ENCODE measurements around the gene TCOF1. TPM values are rescaled to one million over a fixed set of nuclear protein-coding genes. Genes with fewer than 3 reads are reported as not detected.

Gene TCOF1
- total and polyA plus RNA-seq, 8 donors = 8.7 to 19.9 (median 13.7) TPM

DNA sequence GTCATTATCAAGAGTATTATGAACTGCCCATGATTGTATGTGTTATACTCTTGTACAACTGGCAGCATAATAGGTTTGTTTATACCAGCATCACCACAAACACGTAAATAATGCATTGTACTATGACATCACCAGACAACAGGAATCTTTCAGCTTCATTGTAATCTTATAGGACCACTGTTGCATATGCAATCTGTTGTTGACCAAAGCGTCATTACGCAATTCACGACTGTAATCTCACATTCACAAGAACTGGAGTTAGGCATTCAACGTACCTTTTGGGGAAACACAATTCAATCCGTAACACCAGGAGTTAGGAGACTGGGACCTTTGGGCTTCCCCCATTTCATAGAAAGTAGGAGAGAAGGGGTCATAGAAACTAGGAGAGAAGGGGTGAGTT, 34.4 kb upstream of the TCOF1 start:
- H3K27ac ChIP-seq = no peak overlapping the region
- TF ChIP-seq, protein P1, sequence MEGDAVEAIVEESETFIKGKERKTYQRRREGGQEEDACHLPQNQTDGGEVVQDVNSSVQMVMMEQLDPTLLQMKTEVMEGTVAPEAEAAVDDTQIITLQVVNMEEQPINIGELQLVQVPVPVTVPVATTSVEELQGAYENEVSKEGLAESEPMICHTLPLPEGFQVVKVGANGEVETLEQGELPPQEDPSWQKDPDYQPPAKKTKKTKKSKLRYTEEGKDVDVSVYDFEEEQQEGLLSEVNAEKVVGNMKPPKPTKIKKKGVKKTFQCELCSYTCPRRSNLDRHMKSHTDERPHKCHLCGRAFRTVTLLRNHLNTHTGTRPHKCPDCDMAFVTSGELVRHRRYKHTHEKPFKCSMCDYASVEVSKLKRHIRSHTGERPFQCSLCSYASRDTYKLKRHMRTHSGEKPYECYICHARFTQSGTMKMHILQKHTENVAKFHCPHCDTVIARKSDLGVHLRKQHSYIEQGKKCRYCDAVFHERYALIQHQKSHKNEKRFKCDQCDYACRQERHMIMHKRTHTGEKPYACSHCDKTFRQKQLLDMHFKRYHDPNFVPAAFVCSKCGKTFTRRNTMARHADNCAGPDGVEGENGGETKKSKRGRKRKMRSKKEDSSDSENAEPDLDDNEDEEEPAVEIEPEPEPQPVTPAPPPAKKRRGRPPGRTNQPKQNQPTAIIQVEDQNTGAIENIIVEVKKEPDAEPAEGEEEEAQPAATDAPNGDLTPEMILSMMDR (IDR thresholded peaks at IDR 0.05) = no peak
- no peaks in the 10 kb centered on the region for H3K27me3 ChIP-seq
- no peaks in the 10 kb centered on the region for H3K36me3 ChIP-seq
- H3K4me1 ChIP-seq = no peaks in the 10 kb centered on the region
- WGBS, 2 donors = 83 to 89% methylated on average over 6 of the region's 6 CpGs
- DNase-seq (no peak), ATAC-seq (no peak), FAIRE-seq (no peak)
- intact Hi-C loops (cut with DNase I) = no loop called here
- H3K4me3 ChIP-seq = no peak overlapping the region
- H3K9me3 ChIP-seq = no peaks in the 10 kb centered on the region

DNA sequence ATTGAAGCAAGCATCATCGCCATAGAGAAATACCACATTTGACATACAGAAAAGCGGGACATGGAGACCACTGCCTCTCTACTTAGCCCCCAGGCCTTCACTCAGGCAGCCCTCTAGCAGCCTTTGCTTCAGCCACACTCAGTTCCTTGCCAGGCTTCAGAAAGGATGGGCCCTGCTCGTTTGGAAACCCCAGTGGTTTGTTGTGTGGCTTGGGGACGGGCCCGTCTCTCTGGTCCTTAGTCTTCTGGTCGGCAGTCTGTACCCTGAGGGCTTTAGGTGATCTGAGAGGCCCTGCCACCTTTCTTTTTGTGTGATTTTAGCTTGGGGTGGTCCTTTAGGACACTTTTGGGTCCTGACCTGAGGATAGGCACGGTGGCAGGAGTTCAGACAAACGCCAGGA, 33.7 kb upstream of the TCOF1 start:
- Histone ChIP-seq H3K36me3 (no peaks in the 10 kb centered on the region), H3K4me1 (no peaks in the 10 kb centered on the region), H3K9me3 (no peaks in the 10 kb centered on the region), H3K4me3 (no peak overlapping the region), H3K27me3 (no peaks in the 10 kb centered on the region), H3K27ac (no peak overlapping the region)
- no peak for DNase-seq
- TF ChIP-seq, protein P1 (IDR thresholded peaks at IDR 0.05) = no peak
- WGBS, 2 donors = 61 to 77% methylated on average over 8 of the region's 8 CpGs
- intact Hi-C loops (cut with DNase I) = no loop called here
- FAIRE-seq = no peak
- no peak for ATAC-seq

DNA sequence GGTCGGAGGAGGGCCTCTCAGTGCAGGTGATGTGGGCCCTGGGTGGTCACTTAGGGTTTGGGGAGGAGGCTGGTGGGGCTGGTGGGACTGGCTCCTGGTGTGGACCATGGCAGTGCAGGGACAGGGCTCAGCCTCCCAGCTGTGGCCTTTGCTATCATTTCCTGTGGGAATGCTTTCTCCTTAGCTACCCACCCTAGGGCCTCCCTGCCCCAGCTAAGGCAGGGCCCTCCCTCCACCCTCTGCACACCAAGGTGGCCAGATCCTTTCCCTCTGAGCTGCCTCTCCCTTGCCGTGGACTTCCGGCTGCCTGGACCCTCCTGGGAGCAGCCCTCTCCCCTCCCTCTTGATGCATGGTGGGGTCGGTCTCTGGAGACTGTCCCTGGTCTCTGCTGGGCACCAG, 32.1 kb upstream of the TCOF1 start:
- Histone ChIP-seq H3K4me3 (no peak overlapping the region), H3K36me3 (no peaks in the 10 kb centered on the region), H3K4me1 (no peaks in the 10 kb centered on the region), H3K9me3 (no peaks in the 10 kb centered on the region), H3K27ac (no peak overlapping the region), H3K27me3 (no peaks in the 10 kb centered on the region)
- 69 to 88% methylated on average over 4 of the region's 4 CpGs for WGBS, 2 donors
- intact Hi-C loops (cut with DNase I) = no loop called here
- no peak for ATAC-seq
- no peak for FAIRE-seq
- no peak for DNase-seq
- TF ChIP-seq, protein P1 (IDR thresholded peaks at IDR 0.05) = no peak

DNA sequence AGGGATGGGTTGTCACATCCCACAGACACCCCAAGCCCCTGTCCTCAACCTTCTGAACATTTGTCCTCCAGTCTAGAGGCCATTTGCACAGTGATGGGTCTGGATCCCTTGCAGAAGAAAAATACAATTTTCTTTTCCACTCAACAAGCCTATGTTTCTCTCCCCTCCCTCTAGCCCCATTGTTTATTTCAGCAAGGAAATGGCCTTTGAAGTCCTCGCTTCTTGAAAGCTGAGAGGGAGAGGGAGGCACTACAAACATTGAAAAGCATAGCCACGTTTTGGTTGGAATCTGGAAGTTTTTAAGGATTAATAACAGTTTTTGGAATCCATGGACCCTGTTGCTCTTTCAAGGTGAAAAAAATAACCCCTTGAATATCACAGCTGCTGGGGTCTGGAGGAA, 30.8 kb upstream of the TCOF1 start:
- H3K36me3 ChIP-seq = no peaks in the 10 kb centered on the region
- intact Hi-C loops (cut with DNase I) = no loop called here
- no peak for FAIRE-seq
- no peak for ATAC-seq
- no peak overlapping the region for H3K27ac ChIP-seq
- 60 to 67% methylated on average over 2 of the region's 2 CpGs for WGBS, 2 donors
- DNase-seq = no peak
- H3K4me1 ChIP-seq = no peaks in the 10 kb centered on the region
- H3K9me3 ChIP-seq = no peaks in the 10 kb centered on the region
- no peaks in the 10 kb centered on the region for H3K27me3 ChIP-seq
- TF ChIP-seq, protein P1 (IDR thresholded peaks at IDR 0.05) = no peak
- H3K4me3 ChIP-seq = no peak overlapping the region

DNA sequence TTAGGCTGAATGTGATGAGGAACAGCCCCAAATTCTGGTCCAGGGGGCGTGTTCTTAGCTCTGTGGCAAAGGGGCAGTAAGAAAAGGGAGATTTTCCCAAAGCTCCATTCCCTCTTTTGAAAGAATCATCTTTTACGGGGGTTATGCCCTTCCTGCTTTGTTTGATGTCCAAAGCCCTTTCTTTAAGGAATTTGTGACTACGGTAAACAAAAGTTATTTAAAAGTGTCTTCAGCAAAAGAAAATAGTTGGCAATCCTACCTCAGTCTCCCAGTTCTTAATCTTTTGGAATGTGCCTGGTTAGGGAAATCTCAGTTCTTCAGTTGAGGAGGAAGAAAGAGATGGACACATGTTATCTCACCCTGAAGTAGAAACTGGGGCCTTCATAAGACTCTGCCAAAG, 30.4 kb upstream of the TCOF1 start:
- FAIRE-seq (no peak), DNase-seq (no peak)
- TF ChIP-seq, protein P1 (IDR thresholded peaks at IDR 0.05) = no peak

More for the DNA sequence above, 30.4 kb upstream of the TCOF1 start:
- WGBS, 2 donors = 72 to 80% methylated on average over 3 of the region's 3 CpGs
- H3K9me3 ChIP-seq = no peaks in the 10 kb centered on the region
- no peak for ATAC-seq
- no peaks in the 10 kb centered on the region for H3K4me1 ChIP-seq
- intact Hi-C loops (cut with DNase I) = no loop called here
- no peak overlapping the region for H3K4me3 ChIP-seq
- no peaks in the 10 kb centered on the region for H3K27me3 ChIP-seq
- no peak overlapping the region for H3K27ac ChIP-seq
- H3K36me3 ChIP-seq = no peaks in the 10 kb centered on the region

All from pancreas (tissue), 10 donors.